ENCODE measurements around the gene PARD3. TPM values are rescaled to one million over a fixed set of nuclear protein-coding genes. Genes with fewer than 3 reads are reported as not detected.

Gene PARD3
- total RNA-seq, 1 donor from 2014 or later, result 58.7 TPM

DNA sequence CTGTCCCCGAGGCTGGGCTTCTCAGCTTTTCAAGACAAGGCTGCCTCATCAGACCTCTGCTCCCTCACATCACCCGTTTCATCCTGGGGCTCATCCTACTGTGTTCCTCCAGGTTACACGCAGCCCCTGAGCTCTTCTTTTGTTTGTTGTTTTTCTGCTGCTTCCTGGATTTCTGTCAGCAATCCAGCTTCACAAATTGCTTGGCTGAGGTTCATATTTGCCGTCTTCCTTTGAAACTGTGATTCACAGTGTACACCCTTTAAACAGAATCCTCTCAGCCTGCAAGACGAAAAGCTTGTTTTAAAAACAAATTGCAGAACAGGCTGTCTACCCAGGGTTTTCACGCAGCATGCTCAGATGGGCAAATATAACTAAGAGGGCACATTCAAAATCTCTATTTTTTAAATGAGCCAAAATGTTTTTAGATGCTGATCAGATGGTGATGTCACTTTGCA, 39.1 kb upstream of the PARD3 start:
- Histone ChIP-seq H2AFZ (replicated peaks) (peak overlapping the region; percentile 64), H3K79me2 (ENCODE audit: low read depth) (no peaks in the 10 kb centered on the region), H3K36me3 (no peaks in the 10 kb centered on the region), H3K9me3 (ENCODE audit: low read depth) (no peaks in the 10 kb centered on the region), H3K4me1 (peaks cover 3% of the 10 kb centered on the region), H3F3A (ENCODE audit: low read depth) (no peaks in the 10 kb centered on the region), H3K9ac (no peak overlapping the region), H3K27me3 (no peaks in the 10 kb centered on the region), H3K4me2 (no peak overlapping the region), H3K4me3 (no peak overlapping the region), H4K20me1 (ENCODE audit: low read depth) (no peaks in the 10 kb centered on the region), H3K27ac (no peak overlapping the region)
- H3K9me3 Mint-ChIP-seq, result no peaks in the 10 kb centered on the region
- peaks cover 5% of the 10 kb centered on the region for H3K4me1 Mint-ChIP-seq
- H3K36me3 Mint-ChIP-seq, result no peaks in the 10 kb centered on the region
- H3K27ac Mint-ChIP-seq, result no peak overlapping the region
- no peak overlapping the region for H3K4me3 Mint-ChIP-seq
- TF ChIP-seq EZH2 (IDR thresholded peaks at IDR 0.05) (no peak), EZH2phosphoT487 (IDR thresholded peaks at IDR 0.05) (no peak)
- TF ChIP-seq, protein P1, sequence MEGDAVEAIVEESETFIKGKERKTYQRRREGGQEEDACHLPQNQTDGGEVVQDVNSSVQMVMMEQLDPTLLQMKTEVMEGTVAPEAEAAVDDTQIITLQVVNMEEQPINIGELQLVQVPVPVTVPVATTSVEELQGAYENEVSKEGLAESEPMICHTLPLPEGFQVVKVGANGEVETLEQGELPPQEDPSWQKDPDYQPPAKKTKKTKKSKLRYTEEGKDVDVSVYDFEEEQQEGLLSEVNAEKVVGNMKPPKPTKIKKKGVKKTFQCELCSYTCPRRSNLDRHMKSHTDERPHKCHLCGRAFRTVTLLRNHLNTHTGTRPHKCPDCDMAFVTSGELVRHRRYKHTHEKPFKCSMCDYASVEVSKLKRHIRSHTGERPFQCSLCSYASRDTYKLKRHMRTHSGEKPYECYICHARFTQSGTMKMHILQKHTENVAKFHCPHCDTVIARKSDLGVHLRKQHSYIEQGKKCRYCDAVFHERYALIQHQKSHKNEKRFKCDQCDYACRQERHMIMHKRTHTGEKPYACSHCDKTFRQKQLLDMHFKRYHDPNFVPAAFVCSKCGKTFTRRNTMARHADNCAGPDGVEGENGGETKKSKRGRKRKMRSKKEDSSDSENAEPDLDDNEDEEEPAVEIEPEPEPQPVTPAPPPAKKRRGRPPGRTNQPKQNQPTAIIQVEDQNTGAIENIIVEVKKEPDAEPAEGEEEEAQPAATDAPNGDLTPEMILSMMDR (IDR thresholded peaks at IDR 0.05), result no peak
- no peak for DNase-seq (ENCODE audit: low spot score)
- H3K27me3 Mint-ChIP-seq (ENCODE audit: insufficient read depth, low read depth), result peaks cover 5% of the 10 kb centered on the region

DNA sequence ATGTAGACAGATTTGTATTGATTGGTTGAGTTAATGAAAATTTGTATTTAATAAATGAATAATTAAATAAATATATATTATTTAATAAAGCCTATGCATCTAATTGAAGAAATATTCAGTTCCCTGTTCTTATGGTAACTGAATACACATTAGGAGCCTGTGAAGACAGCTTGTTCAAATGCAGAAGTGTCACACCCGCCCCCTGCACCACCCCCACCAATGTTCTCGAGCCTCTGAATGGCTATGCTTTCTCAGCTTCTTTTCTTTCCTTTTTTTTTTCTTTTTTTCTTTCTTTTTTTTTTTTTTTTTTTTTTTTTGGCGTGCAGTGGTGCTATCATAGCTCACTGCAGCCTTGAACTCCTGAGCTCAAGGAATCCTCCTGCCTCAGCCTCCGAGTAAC, 38.3 kb upstream of the PARD3 start:
- Histone ChIP-seq H3K4me1 (peaks cover 3% of the 10 kb centered on the region), H3K36me3 (no peaks in the 10 kb centered on the region), H3K4me3 (no peak overlapping the region), H3K79me2 (ENCODE audit: low read depth) (no peaks in the 10 kb centered on the region), H3K9me3 (ENCODE audit: low read depth) (no peaks in the 10 kb centered on the region), H3F3A (ENCODE audit: low read depth) (no peaks in the 10 kb centered on the region), H3K9ac (no peak overlapping the region), H4K20me1 (ENCODE audit: low read depth) (no peaks in the 10 kb centered on the region), H3K4me2 (no peak overlapping the region), H2AFZ (replicated peaks) (no peak overlapping the region), H3K27me3 (no peaks in the 10 kb centered on the region), H3K27ac (no peak overlapping the region)
- H3K27me3 Mint-ChIP-seq (ENCODE audit: insufficient read depth, low read depth), result peaks cover 5% of the 10 kb centered on the region
- H3K9me3 Mint-ChIP-seq, result no peaks in the 10 kb centered on the region
- H3K36me3 Mint-ChIP-seq, result no peaks in the 10 kb centered on the region
- no peak overlapping the region for H3K27ac Mint-ChIP-seq
- H3K4me1 Mint-ChIP-seq, result peaks cover 5% of the 10 kb centered on the region
- TF ChIP-seq, protein P1 (IDR thresholded peaks at IDR 0.05), result no peak
- TF ChIP-seq EZH2 (IDR thresholded peaks at IDR 0.05) (no peak), EZH2phosphoT487 (IDR thresholded peaks at IDR 0.05) (no peak)
- no peak for DNase-seq (ENCODE audit: low spot score)
- no peak overlapping the region for H3K4me3 Mint-ChIP-seq

DNA sequence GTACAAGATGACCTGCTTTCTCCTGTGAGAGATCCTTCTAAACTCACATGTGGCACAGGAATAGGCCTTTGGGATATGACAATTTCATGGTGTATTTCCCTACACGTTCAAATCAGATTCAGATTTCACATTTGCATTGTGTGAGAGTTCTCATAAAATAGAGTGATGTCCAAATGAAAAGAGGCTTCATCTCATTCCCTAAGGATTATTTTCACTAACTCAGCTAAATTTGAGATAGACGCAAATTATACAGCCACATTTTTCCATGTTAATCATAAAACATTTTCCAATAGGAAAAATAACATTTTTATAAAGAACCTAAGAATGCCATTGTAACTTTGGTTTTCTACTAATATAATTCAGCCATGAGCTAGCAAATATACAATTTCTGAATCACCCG, 35.5 kb upstream of the PARD3 start:
- no peak for TF ChIP-seq EZH2 (IDR thresholded peaks at IDR 0.05)
- Histone ChIP-seq H3K4me3 (no peak overlapping the region), H3F3A (ENCODE audit: low read depth) (no peaks in the 10 kb centered on the region), H3K9ac (no peak overlapping the region), H3K4me1 (peaks cover 3% of the 10 kb centered on the region), H3K27me3 (no peaks in the 10 kb centered on the region), H3K36me3 (no peaks in the 10 kb centered on the region), H3K79me2 (ENCODE audit: low read depth) (no peaks in the 10 kb centered on the region), H3K27ac (no peak overlapping the region), H4K20me1 (ENCODE audit: low read depth) (no peaks in the 10 kb centered on the region), H3K9me3 (ENCODE audit: low read depth) (no peaks in the 10 kb centered on the region), H3K4me2 (no peak overlapping the region), H2AFZ (replicated peaks) (no peak overlapping the region)
- Mint-ChIP-seq H3K36me3 (no peaks in the 10 kb centered on the region), H3K9me3 (no peaks in the 10 kb centered on the region), H3K27me3 (ENCODE audit: insufficient read depth, low read depth) (peaks cover 9% of the 10 kb centered on the region), H3K4me1 (peaks cover 2% of the 10 kb centered on the region), H3K27ac (no peak overlapping the region), H3K4me3 (no peak overlapping the region)
- DNase-seq (ENCODE audit: low spot score), result no peak

DNA sequence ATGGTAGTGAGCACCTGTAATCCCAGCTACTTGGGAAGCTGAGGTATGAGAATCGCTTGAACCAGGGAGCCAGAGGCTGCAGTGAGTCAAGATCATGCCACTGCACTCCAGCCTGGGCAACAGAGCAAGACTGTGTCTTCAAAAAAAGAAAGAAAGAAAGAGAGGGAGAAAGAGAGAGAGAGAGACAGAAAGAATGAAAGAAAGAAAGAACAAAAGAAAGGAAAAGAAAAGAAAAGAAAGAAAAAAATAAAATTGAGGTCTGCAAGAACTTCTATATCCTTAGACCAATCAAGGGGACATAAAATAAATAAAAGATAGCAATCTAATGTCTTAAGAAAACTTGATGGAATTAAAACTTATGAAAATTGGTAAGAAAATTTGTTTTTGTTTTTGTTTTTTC, 34.9 kb upstream of the PARD3 start:
- peaks cover 2% of the 10 kb centered on the region for H3K4me1 Mint-ChIP-seq
- Histone ChIP-seq H3K4me1 (peaks cover 3% of the 10 kb centered on the region), H2AFZ (replicated peaks) (no peak overlapping the region), H3K27ac (no peak overlapping the region), H3K9me3 (ENCODE audit: low read depth) (no peaks in the 10 kb centered on the region), H3K79me2 (ENCODE audit: low read depth) (no peaks in the 10 kb centered on the region), H3K36me3 (no peaks in the 10 kb centered on the region), H4K20me1 (ENCODE audit: low read depth) (no peaks in the 10 kb centered on the region), H3K9ac (no peak overlapping the region), H3K27me3 (no peaks in the 10 kb centered on the region), H3K4me3 (no peak overlapping the region), H3K4me2 (no peak overlapping the region), H3F3A (ENCODE audit: low read depth) (no peaks in the 10 kb centered on the region)
- DNase-seq (ENCODE audit: low spot score), result no peak
- no peak overlapping the region for H3K4me3 Mint-ChIP-seq
- H3K27ac Mint-ChIP-seq, result no peak overlapping the region
- H3K9me3 Mint-ChIP-seq, result no peaks in the 10 kb centered on the region
- H3K27me3 Mint-ChIP-seq (ENCODE audit: insufficient read depth, low read depth), result peaks cover 9% of the 10 kb centered on the region
- H3K36me3 Mint-ChIP-seq, result no peaks in the 10 kb centered on the region
- TF ChIP-seq EZH2phosphoT487 (IDR thresholded peaks at IDR 0.05) (no peak), EZH2 (IDR thresholded peaks at IDR 0.05) (no peak)
- TF ChIP-seq, protein P1 (IDR thresholded peaks at IDR 0.05), result no peak

Data from neural progenitor cell (in vitro differentiated cells).